DOHH2 (cell line): ENCODE data around the gene LRP11.
"Not testable (repeated sequence)": the region's sequence is repeated elsewhere in the genome, so short reads cannot be mapped to it uniquely, and the experiment has no call there.

Experiments used
- H3F3A ChIP-seq: fragments of 200-600 bp; sonication (generic), shearing (Covaris generic); 2 replicates; pipeline ENCODE4 v1.6.0; 2016; ENCODE audit warnings: antibody characterized with exemption, mild to moderate bottlenecking; ENCODE audit not compliant: control insufficient read depth, insufficient read depth
- H3K27ac ChIP-seq: fragments of 200-600 bp; sonication (generic); 2 replicates; pipeline ENCODE4 v1.5.1; 2014; ENCODE audit warnings: low read depth, mild to moderate bottlenecking, low read length, moderate library complexity
- H3K27me3 ChIP-seq: fragments of 200-600 bp; sonication (generic); 2 replicates; pipeline ENCODE4 v1.6.1; 2014; ENCODE audit warnings: mild to moderate bottlenecking, low read length, mixed read lengths; ENCODE audit not compliant: control insufficient read depth
- H3K36me3 ChIP-seq: fragments of 200-600 bp; sonication (generic); 2 replicates; pipeline ENCODE4 v1.6.1; 2014; ENCODE audit warnings: mild to moderate bottlenecking, low read length, moderate library complexity, mixed read lengths; ENCODE audit not compliant: control insufficient read depth
- H3K4me1 ChIP-seq: fragments of 200-600 bp; sonication (generic); 2 replicates; pipeline ENCODE4 v1.6.1; 2014; ENCODE audit warnings: mild to moderate bottlenecking, low read length, mixed read lengths; ENCODE audit not compliant: control insufficient read depth
- H3K4me2 ChIP-seq: fragments of 200-600 bp; sonication (generic); 2 replicates; pipeline ENCODE4 v1.6.0; 2014; ENCODE audit warnings: mild to moderate bottlenecking, low read length, moderate library complexity
- H3K4me3 ChIP-seq: fragments of 200-600 bp; sonication (generic); 2 replicates; pipeline ENCODE4 v1.5.1; 2014; ENCODE audit warnings: mild to moderate bottlenecking, low read length, mixed read lengths
- H3K79me2 ChIP-seq: fragments of 200-600 bp; sonication (generic); 2 replicates; pipeline ENCODE4 v1.6.1; 2014; ENCODE audit warnings: mild to moderate bottlenecking, low read length, mixed read lengths; ENCODE audit not compliant: control insufficient read depth
- H3K9me2 ChIP-seq: fragments of 200-600 bp; sonication (generic); replicated peaks from 2 replicates; pipeline ENCODE4 v1.6.1; 2014; ENCODE audit warnings: mild to moderate bottlenecking, low read length, mixed read lengths; ENCODE audit not compliant: control insufficient read depth
- H3K9me3 ChIP-seq: fragments of 200-600 bp; sonication (generic); 2 replicates; pipeline ENCODE4 v1.6.1; 2014; ENCODE audit warnings: antibody characterized with exemption, low read length, mixed read lengths; ENCODE audit not compliant: control insufficient read depth, insufficient read depth
- H4K20me1 ChIP-seq: fragments of 200-600 bp; sonication (generic); 2 replicates; pipeline ENCODE4 v1.6.0; 2014; ENCODE audit warnings: low read depth, mild to moderate bottlenecking, antibody characterized with exemption, low read length, moderate library complexity; ENCODE audit not compliant: control insufficient read depth, insufficient read depth
- CTCF ChIP-seq: fragments of 200-600 bp; sonication (generic); IDR thresholded peaks from one replicate; pipeline ENCODE4 v1.5.1; 2014; ENCODE audit warnings: antibody characterized with exemption, mild to moderate bottlenecking, low read depth, low read length; ENCODE audit not compliant: poor library complexity, severe bottlenecking
- EZH2phosphoT487 ChIP-seq: fragments of 200-600 bp; sonication (generic); IDR thresholded peaks from 2 replicates; pipeline ENCODE4 v1.6.1; 2017; ENCODE audit warnings: borderline replicate concordance, mild to moderate bottlenecking, antibody characterized with exemption, low read length, moderate library complexity, mixed read lengths

The LRP11 gene

GRCh38 chr6:149896491-149896890 is 32.3 kb upstream of the LRP11 start:
- Histone ChIP-seq H3K4me3 (no peak overlapping the region), H4K20me1 (no peaks in the 10 kb centered on the region), H3K36me3 (no peaks in the 10 kb centered on the region), H3K79me2 (no peaks in the 10 kb centered on the region), H3K4me1 (peaks cover 29% of the 10 kb centered on the region), H3K9me3 (peaks cover 3% of the 10 kb centered on the region; the same call in 1 of the 2 replicates), H3F3A (no peaks in the 10 kb centered on the region), H3K4me2 (no peak overlapping the region), H3K27ac (no peak overlapping the region), H3K27me3 (no peaks in the 10 kb centered on the region; the same call in 1 of the 2 replicates), H3K9me2 (no peaks in the 10 kb centered on the region)
- TF ChIP-seq CTCF (no peak), EZH2phosphoT487 (no peak)

- H3K4me1 ChIP-seq = peaks cover 29% of the 10 kb centered on the region
- H3K27ac ChIP-seq = no peak overlapping the region
- H3K9me2 ChIP-seq = no peaks in the 10 kb centered on the region
- no peaks in the 10 kb centered on the region for H4K20me1 ChIP-seq
- H3K27me3 ChIP-seq = no peaks in the 10 kb centered on the region; the same call in 1 of the 2 replicates
- no peaks in the 10 kb centered on the region for H3K36me3 ChIP-seq
- H3K4me3 ChIP-seq = no peak overlapping the region
- peaks cover 3% of the 10 kb centered on the region; the same call in 1 of the 2 replicates for H3K9me3 ChIP-seq
- TF ChIP-seq EZH2phosphoT487 (no peak), CTCF (no peak)
- no peaks in the 10 kb centered on the region for H3F3A ChIP-seq
- no peaks in the 10 kb centered on the region for H3K79me2 ChIP-seq
- no peak overlapping the region for H3K4me2 ChIP-seq
Measured at GRCh38 chr6:149895833-149896271, 31.7 kb upstream of the LRP11 start.

- no peaks in the 10 kb centered on the region; the same call in 1 of the 2 replicates for H3K27me3 ChIP-seq
- no peak overlapping the region for H3K4me3 ChIP-seq
- no peak overlapping the region for H3K27ac ChIP-seq
- TF ChIP-seq CTCF = no peak
- no peak for TF ChIP-seq EZH2phosphoT487
- no peaks in the 10 kb centered on the region for H3K9me2 ChIP-seq
- peaks cover 29% of the 10 kb centered on the region for H3K4me1 ChIP-seq
- H3F3A ChIP-seq = no peaks in the 10 kb centered on the region
- H3K79me2 ChIP-seq = no peaks in the 10 kb centered on the region
- no peaks in the 10 kb centered on the region for H4K20me1 ChIP-seq
- no peaks in the 10 kb centered on the region for H3K36me3 ChIP-seq
- H3K4me2 ChIP-seq = no peak overlapping the region
- H3K9me3 ChIP-seq = peaks cover 3% of the 10 kb centered on the region; the same call in 1 of the 2 replicates
Measured at GRCh38 chr6:149895048-149895590, 31.0 kb upstream of the LRP11 start.

GRCh38 chr6:149891864-149892263 is 27.7 kb upstream of the LRP11 start:
- not testable (repeated sequence) for H3K79me2 ChIP-seq, H3K27ac ChIP-seq, H3K4me3 ChIP-seq, H3K36me3 ChIP-seq, H3K9me2 ChIP-seq, H3K27me3 ChIP-seq, H3K9me3 ChIP-seq, H4K20me1 ChIP-seq, H3F3A ChIP-seq
- Histone ChIP-seq H3K4me1 (peaks cover 29% of the 10 kb centered on the region), H3K4me2 (0 out of 2 replicates have a peak overlapping the region, but pooled peaks have one; percentile 27)
